PFSK-1 (cell line): ENCODE data around the gene NPC1L1.

ENCODE experiments used
- TAF1 ChIP-seq: IDR thresholded peaks from 2 replicates; pipeline ENCODE4 v1.6.1; 2012; ENCODE audit warnings: low read length, control low read depth, borderline replicate concordance; ENCODE audit not compliant: insufficient read depth
- TF ChIP-seq, protein P1 (sequence below), 2 experiments: IDR thresholded peaks; 2 replicates each; pipeline versions ENCODE4 v1.6.1 to v1.8.0; 2011 to 2012; ENCODE audit warnings: low read depth in 2 of 2, low read length in 2 of 2, control low read depth in 1 of 2, inconsistent platforms in 1 of 2, mild to moderate bottlenecking in 1 of 2, moderate library complexity in 1 of 2; ENCODE audit not compliant: insufficient read depth in 1 of 2

DNA sequence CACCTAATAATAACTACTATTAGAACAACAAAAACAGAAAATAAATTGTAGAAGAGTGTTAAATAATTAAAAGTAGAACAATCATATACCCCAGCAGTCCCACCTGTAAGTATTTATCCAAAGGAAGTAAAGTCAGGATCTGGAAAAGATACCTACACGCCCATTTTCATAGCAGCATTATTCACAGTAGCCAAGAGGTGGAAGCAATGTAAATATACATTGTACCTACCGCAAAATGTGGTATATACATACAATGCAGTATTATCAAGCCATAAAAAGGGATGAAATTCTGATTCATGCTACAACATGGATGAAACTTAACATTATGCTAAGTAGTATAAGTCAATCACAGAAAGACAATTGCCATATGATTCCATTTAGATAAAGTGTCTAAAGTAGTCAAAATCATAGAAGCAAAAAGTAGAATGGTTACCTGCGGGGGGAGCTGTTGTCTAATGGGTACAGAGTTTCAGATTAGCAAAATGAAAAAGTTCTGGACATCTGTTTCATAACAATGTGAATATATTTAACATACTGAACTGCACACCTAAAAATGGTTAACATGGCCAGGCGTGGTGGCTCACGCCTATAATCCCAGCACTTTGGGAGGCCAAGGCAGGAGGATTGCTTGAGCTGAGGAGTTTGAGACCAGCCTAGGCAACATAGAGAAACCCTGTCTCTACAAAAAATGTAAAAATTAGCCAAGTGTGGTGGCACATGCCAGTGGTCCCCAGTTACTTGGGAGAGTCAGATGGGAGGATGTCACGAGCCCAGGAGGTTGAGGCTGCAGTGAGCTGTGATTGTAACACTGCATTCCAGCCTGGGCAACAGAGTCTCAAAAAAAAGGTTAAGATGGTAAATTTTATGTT is 46.9 kb upstream of the NPC1L1 start:
- TF ChIP-seq TAF1: no peak
- TF ChIP-seq, protein P1, sequence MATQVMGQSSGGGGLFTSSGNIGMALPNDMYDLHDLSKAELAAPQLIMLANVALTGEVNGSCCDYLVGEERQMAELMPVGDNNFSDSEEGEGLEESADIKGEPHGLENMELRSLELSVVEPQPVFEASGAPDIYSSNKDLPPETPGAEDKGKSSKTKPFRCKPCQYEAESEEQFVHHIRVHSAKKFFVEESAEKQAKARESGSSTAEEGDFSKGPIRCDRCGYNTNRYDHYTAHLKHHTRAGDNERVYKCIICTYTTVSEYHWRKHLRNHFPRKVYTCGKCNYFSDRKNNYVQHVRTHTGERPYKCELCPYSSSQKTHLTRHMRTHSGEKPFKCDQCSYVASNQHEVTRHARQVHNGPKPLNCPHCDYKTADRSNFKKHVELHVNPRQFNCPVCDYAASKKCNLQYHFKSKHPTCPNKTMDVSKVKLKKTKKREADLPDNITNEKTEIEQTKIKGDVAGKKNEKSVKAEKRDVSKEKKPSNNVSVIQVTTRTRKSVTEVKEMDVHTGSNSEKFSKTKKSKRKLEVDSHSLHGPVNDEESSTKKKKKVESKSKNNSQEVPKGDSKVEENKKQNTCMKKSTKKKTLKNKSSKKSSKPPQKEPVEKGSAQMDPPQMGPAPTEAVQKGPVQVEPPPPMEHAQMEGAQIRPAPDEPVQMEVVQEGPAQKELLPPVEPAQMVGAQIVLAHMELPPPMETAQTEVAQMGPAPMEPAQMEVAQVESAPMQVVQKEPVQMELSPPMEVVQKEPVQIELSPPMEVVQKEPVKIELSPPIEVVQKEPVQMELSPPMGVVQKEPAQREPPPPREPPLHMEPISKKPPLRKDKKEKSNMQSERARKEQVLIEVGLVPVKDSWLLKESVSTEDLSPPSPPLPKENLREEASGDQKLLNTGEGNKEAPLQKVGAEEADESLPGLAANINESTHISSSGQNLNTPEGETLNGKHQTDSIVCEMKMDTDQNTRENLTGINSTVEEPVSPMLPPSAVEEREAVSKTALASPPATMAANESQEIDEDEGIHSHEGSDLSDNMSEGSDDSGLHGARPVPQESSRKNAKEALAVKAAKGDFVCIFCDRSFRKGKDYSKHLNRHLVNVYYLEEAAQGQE (IDR thresholded peaks at IDR 0.05; ENCODE audit: insufficient read depth in 1 of 2, low read depth in 2 of 2, low read length in 2 of 2): no peak
